Smooth muscle cell (in vitro differentiated cells): ENCODE data around the gene PCP4. TPM values are rescaled to one million over a fixed set of nuclear protein-coding genes. Genes with fewer than 3 reads are reported as not detected.
A peak's percentile ranks its signal among the peaks of the same experiment; 100 is the strongest.

Experiments
- DNase-seq: peaks from one replicate; lab custom pipeline; 2025; ENCODE audit not compliant: unreplicated experiment; lab: John Stamatoyannopoulos, UW
- H2AFZ ChIP-seq: fragments of 200-600 bp; sonication (generic); 2 replicates; pipeline ENCODE4 v1.6.0; 2016; ENCODE audit warnings: antibody characterized with exemption, low read depth, mild to moderate bottlenecking
- H3F3A ChIP-seq: fragments of 200-600 bp; sonication (generic); 2 replicates; pipeline ENCODE4 v1.6.0; 2017; ENCODE audit warnings: antibody characterized with exemption, low read depth
- H3K27ac ChIP-seq: fragments of 200-600 bp; sonication (generic); 2 replicates; pipeline ENCODE4 v1.5.1; 2016; ENCODE audit warnings: low read depth, mild to moderate bottlenecking
- H3K27me3 ChIP-seq: fragments of 200-600 bp; sonication (generic); 2 replicates; pipeline ENCODE4 v1.6.1; 2016; ENCODE audit warnings: low read depth, mild to moderate bottlenecking
- H3K36me3 ChIP-seq: fragments of 200-600 bp; sonication (generic); 2 replicates; pipeline ENCODE4 v1.5.1; 2016; ENCODE audit warnings: low read depth
- H3K4me1 ChIP-seq: fragments of 200-600 bp; sonication (generic); 2 replicates; pipeline ENCODE4 v1.5.1; 2016; ENCODE audit warnings: low read depth
- H3K4me2 ChIP-seq: fragments of 200-600 bp; sonication (generic); 2 replicates; pipeline ENCODE4 v1.6.0; 2016; ENCODE audit warnings: mild to moderate bottlenecking
- H3K4me3 ChIP-seq: fragments of 200-600 bp; sonication (generic); 2 replicates; pipeline ENCODE4 v1.5.1; 2016; ENCODE audit warnings: mild to moderate bottlenecking
- H3K79me2 ChIP-seq: fragments of 200-600 bp; sonication (generic); 2 replicates; pipeline ENCODE4 v1.6.0; 2016; ENCODE audit warnings: low read depth, mild to moderate bottlenecking
- H3K9ac ChIP-seq: fragments of 200-600 bp; sonication (generic); 2 replicates; pipeline ENCODE4 v1.6.0; 2016; ENCODE audit warnings: low read depth
- H3K9me3 ChIP-seq: fragments of 200-600 bp; sonication (generic); replicated peaks from 2 replicates; pipeline ENCODE4 v1.5.1; 2016; ENCODE audit warnings: low read depth
- H4K20me1 ChIP-seq: fragments of 200-600 bp; sonication (generic); 2 replicates; pipeline ENCODE4 v1.6.0; 2016; ENCODE audit warnings: low read depth
- WGBS: methylation state at CpG from one replicate; pipeline ENCODE4 v1.1.7; 2016; ENCODE audit warnings: low lambda C conversion rate; 5-methylcytosine and 5-hydroxymethylcytosine counted together
- polyA plus RNA-seq: library from polyadenylated mRNA; unstranded; fragments of >200 nt; fragmentation: Nextera tagmentation; extraction: Ambion mirVana; gene quantifications from 2 replicates; pipeline ENCODE4 v1.2.1, GENCODE V29; 2016
- total RNA-seq: library from RNA; depleted of rRNA; stranded (reverse); fragments of >200 nt; gene quantifications from 2 replicates; pipeline ENCODE4 v1.2.3, GENCODE V29; 2014
- TF ChIP-seq, protein P1 (sequence below): fragments of 200-600 bp; sonication (generic); IDR thresholded peaks from 2 replicates; pipeline ENCODE4 v1.5.1; 2017; ENCODE audit warnings: borderline replicate concordance, mild to moderate bottlenecking, antibody characterized with exemption; ENCODE audit not compliant: insufficient read depth, poor library complexity, severe bottlenecking

Gene PCP4
- total and polyA plus RNA-seq, 2 experiments from 2014 or later = not detected

DNA sequence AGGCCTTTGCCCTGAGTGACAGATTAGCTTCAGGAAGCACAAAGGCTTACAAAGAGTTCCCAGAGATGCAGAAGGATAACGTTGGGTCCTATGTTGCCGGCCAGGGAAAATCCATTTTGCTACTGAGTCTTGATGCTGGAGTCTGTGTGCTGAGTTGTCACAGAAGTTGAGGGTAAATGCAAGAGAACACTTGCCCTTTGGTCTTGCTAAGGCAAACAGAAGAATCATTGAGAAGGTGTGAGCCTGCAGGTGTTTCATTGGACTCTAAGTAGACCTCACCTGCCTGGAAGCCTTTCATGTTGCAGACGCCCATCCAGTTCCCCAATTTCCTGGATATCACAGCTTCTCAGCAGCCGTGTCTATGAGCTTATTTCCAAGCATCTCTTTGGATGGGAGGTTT is 105.2 kb downstream of the PCP4 start:
- no peaks in the 10 kb centered on the region for H3K4me1 ChIP-seq
- H3K4me2 ChIP-seq = peak overlapping the region; percentile 22
- no peaks in the 10 kb centered on the region for H3K36me3 ChIP-seq
- H3K79me2 ChIP-seq = no peaks in the 10 kb centered on the region
- TF ChIP-seq, protein P1, sequence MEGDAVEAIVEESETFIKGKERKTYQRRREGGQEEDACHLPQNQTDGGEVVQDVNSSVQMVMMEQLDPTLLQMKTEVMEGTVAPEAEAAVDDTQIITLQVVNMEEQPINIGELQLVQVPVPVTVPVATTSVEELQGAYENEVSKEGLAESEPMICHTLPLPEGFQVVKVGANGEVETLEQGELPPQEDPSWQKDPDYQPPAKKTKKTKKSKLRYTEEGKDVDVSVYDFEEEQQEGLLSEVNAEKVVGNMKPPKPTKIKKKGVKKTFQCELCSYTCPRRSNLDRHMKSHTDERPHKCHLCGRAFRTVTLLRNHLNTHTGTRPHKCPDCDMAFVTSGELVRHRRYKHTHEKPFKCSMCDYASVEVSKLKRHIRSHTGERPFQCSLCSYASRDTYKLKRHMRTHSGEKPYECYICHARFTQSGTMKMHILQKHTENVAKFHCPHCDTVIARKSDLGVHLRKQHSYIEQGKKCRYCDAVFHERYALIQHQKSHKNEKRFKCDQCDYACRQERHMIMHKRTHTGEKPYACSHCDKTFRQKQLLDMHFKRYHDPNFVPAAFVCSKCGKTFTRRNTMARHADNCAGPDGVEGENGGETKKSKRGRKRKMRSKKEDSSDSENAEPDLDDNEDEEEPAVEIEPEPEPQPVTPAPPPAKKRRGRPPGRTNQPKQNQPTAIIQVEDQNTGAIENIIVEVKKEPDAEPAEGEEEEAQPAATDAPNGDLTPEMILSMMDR = no peak
- H3K4me3 ChIP-seq = no peak overlapping the region
- 72% methylated on average over 4 of the region's 4 CpGs for WGBS
- no peaks in the 10 kb centered on the region for H3K9me3 ChIP-seq
- no peaks in the 10 kb centered on the region for H3F3A ChIP-seq
- H3K27me3 ChIP-seq = no peaks in the 10 kb centered on the region
- H4K20me1 ChIP-seq = no peaks in the 10 kb centered on the region
- no peak overlapping the region for H3K9ac ChIP-seq
- no peak overlapping the region for H2AFZ ChIP-seq
- DNase-seq = no peak
- H3K27ac ChIP-seq = no peak overlapping the region

DNA sequence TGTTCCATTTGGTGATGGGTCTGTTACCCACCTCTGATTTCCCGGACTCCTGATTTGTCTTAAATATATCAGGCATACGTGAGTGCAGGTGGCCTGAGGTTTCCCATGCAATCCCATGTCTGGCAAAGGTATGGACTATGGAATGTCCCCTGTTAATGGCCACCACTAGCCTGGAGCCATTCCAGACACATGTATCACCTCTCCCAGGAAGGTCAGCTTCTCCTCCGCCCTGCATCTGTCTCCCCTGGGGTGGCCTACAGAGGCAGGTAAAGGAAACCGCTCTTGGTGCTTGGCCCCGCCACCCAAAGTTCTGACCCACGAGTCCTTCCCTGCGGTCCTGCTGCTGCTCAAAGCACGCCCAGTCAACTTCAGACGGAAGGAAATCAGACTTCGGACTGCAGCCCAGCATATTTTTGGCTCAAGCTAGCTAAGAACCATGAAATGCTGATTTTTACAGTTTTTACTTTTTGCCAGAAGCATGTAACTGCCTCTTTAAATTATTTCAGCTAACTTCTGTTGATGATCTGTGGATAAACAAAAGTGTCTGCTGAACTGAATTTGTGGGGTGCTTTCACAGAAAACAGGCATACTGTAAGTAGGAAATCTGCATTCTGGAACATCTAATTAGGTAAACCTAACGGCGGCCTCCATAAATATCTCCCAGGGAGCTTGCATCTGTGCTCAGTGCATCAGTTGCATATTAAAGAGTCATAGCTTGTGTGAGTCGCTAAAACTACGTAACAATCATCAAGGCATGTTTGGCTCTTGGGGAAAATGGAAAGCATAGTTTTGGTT is 105.9 kb downstream of the PCP4 start:
- Histone ChIP-seq H3K4me1 (no peaks in the 10 kb centered on the region), H3K9me3 (no peaks in the 10 kb centered on the region), H3F3A (no peaks in the 10 kb centered on the region), H3K4me2 (no peak overlapping the region), H3K9ac (no peak overlapping the region), H4K20me1 (no peaks in the 10 kb centered on the region), H3K36me3 (no peaks in the 10 kb centered on the region), H3K27ac (no peak overlapping the region), H2AFZ (no peak overlapping the region), H3K79me2 (no peaks in the 10 kb centered on the region), H3K27me3 (no peaks in the 10 kb centered on the region), H3K4me3 (no peak overlapping the region)
- no peak for DNase-seq
- TF ChIP-seq, protein P1 = no peak
- 85% methylated on average over 14 of the region's 14 CpGs for WGBS

DNA sequence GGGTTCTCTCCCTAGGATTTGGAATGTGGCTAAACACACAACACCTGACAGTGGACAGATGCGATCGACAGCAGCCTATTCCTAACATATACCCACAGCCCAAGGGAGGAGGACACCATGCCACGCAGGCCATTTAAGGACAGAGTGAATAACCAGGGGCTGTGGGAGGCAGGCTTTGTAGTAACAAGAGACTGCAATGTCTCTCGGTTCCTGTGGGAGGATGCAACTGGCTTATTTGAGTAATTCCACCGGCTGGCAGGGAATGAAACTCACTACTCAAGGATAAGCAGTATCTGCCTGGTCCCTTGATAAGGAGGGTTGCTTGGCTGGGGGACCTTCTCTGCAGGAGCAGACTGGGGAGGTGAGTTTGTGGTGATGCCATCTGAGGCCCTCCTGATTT is 109.6 kb downstream of the PCP4 start:
- Histone ChIP-seq H3K4me2 (no peak overlapping the region), H3K36me3 (no peaks in the 10 kb centered on the region), H3K9me3 (no peaks in the 10 kb centered on the region), H3K4me1 (no peaks in the 10 kb centered on the region), H2AFZ (no peak overlapping the region), H3K27ac (no peak overlapping the region), H3K4me3 (no peak overlapping the region), H3K79me2 (no peaks in the 10 kb centered on the region), H3K9ac (no peak overlapping the region), H3F3A (no peaks in the 10 kb centered on the region), H4K20me1 (no peaks in the 10 kb centered on the region), H3K27me3 (no peaks in the 10 kb centered on the region)
- no peak for DNase-seq
- WGBS = 65% methylated on average over 5 of the region's 5 CpGs
- TF ChIP-seq, protein P1 = no peak

Other genes starting within 250 kb of the PCP4 start
- 0.36 and 0.63 TPM in 2 replicates for gene IGSF5, start 122.3 kb upstream of the PCP4 start, total RNA-seq
- 0.30 and 0.99 TPM in 2 replicates for gene IGSF5, start 122.3 kb upstream of the PCP4 start, polyA plus RNA-seq